ENCODE data around the gene CEP41. TPM values are rescaled to one million over a fixed set of nuclear protein-coding genes. Genes with fewer than 3 reads are reported as not detected.

Gene CEP41
- total and polyA plus RNA-seq, 2 donors from 2014 or later, result 8.1 to 12.7 TPM

- H3K9me3 ChIP-seq (ENCODE audit: control insufficient read depth in 2 of 3, insufficient read depth in 1 of 3, low read length in 3 of 3), result no peaks in the 10 kb centered on the region
- no peak overlapping the region for H3K9ac ChIP-seq (ENCODE audit: low read length in 3 of 3)
- no peaks in the 10 kb centered on the region for H3K27me3 ChIP-seq (ENCODE audit: control insufficient read depth, insufficient read depth, low read length)
- TF ChIP-seq, protein P1, sequence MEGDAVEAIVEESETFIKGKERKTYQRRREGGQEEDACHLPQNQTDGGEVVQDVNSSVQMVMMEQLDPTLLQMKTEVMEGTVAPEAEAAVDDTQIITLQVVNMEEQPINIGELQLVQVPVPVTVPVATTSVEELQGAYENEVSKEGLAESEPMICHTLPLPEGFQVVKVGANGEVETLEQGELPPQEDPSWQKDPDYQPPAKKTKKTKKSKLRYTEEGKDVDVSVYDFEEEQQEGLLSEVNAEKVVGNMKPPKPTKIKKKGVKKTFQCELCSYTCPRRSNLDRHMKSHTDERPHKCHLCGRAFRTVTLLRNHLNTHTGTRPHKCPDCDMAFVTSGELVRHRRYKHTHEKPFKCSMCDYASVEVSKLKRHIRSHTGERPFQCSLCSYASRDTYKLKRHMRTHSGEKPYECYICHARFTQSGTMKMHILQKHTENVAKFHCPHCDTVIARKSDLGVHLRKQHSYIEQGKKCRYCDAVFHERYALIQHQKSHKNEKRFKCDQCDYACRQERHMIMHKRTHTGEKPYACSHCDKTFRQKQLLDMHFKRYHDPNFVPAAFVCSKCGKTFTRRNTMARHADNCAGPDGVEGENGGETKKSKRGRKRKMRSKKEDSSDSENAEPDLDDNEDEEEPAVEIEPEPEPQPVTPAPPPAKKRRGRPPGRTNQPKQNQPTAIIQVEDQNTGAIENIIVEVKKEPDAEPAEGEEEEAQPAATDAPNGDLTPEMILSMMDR (IDR thresholded peaks at IDR 0.05; ENCODE audit: borderline replicate concordance, extremely low read depth, insufficient read depth), result no peak
- H3K27ac ChIP-seq (ENCODE audit: low read depth in 2 of 2, low read length in 2 of 2), result no peak overlapping the region
- H3K36me3 ChIP-seq (ENCODE audit: control insufficient read depth in 2 of 3, insufficient read depth in 3 of 3, low read length in 3 of 3), result no peaks in the 10 kb centered on the region
- DNase-seq, result peak in 2 of 5 donors; percentile 79 to 92
- no peak for FAIRE-seq
- no peak overlapping the region for H3K4me3 ChIP-seq (ENCODE audit: low read length in 3 of 3)
- intact Hi-C loops (cut with DNase I), result no loop called here
- H3K4me1 ChIP-seq (ENCODE audit: control insufficient read depth in 2 of 3, insufficient read depth in 2 of 3, low read depth in 1 of 3, low read length in 3 of 3), result peaks cover 2 to 7% (median 4%) of the 10 kb centered on the region in 3 donors
Measured at GRCh38 chr7:130397051-130397757, 43.6 kb downstream of the CEP41 start.

GRCh38 chr7:130396109-130396508 lies 44.7 kb downstream of the CEP41 start:
- TF ChIP-seq, protein P1 (IDR thresholded peaks at IDR 0.05; ENCODE audit: borderline replicate concordance, extremely low read depth, insufficient read depth), result no peak
- DNase-seq, result peak in 2 of 5 donors; percentile 30 to 73
- Histone ChIP-seq H3K9ac (ENCODE audit: low read length in 3 of 3) (no peak overlapping the region), H3K27me3 (ENCODE audit: control insufficient read depth, insufficient read depth, low read length) (no peaks in the 10 kb centered on the region), H3K4me1 (ENCODE audit: control insufficient read depth in 2 of 3, insufficient read depth in 2 of 3, low read depth in 1 of 3, low read length in 3 of 3) (peaks cover 2 to 7% (median 4%) of the 10 kb centered on the region in 3 donors), H3K36me3 (ENCODE audit: control insufficient read depth in 2 of 3, insufficient read depth in 3 of 3, low read length in 3 of 3) (no peaks in the 10 kb centered on the region), H3K27ac (ENCODE audit: low read depth in 2 of 2, low read length in 2 of 2) (no peak overlapping the region), H3K4me3 (ENCODE audit: low read length in 3 of 3) (no peak overlapping the region), H3K9me3 (ENCODE audit: control insufficient read depth in 2 of 3, insufficient read depth in 1 of 3, low read length in 3 of 3) (no peaks in the 10 kb centered on the region)
- no peak for FAIRE-seq
- intact Hi-C loops (cut with DNase I), result no loop called here

DNA sequence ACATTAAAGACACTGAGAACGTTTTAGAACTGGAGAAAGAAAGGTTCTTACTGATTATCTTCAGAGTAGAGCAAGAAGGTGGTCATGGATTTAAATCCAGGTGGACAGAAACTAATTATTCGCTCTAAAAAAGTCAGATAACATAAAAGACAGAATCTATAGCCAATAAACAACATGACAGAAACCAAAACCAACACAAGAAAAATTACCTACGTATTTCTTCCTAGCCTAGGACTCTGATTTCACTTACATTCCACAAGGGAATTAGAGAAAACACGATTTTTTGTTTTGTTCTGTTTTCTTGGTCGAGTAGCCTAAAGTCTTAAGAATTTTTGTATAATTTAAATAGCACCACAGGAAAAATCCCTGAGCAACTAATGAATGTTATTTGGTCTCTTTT lies 45.4 kb downstream of the CEP41 start:
- Histone ChIP-seq H3K9me3 (ENCODE audit: control insufficient read depth in 2 of 3, insufficient read depth in 1 of 3, low read length in 3 of 3) (no peaks in the 10 kb centered on the region), H3K27ac (ENCODE audit: low read depth in 2 of 2, low read length in 2 of 2) (no peak overlapping the region), H3K36me3 (ENCODE audit: control insufficient read depth in 2 of 3, insufficient read depth in 3 of 3, low read length in 3 of 3) (no peaks in the 10 kb centered on the region), H3K4me3 (ENCODE audit: low read length in 3 of 3) (no peak overlapping the region), H3K9ac (ENCODE audit: low read length in 3 of 3) (no peak overlapping the region), H3K27me3 (ENCODE audit: control insufficient read depth, insufficient read depth, low read length) (no peaks in the 10 kb centered on the region), H3K4me1 (ENCODE audit: control insufficient read depth in 2 of 3, insufficient read depth in 2 of 3, low read depth in 1 of 3, low read length in 3 of 3) (peaks cover 2 to 7% (median 4%) of the 10 kb centered on the region in 3 donors)
- TF ChIP-seq, protein P1 (IDR thresholded peaks at IDR 0.05; ENCODE audit: borderline replicate concordance, extremely low read depth, insufficient read depth), result no peak
- FAIRE-seq (no peak), DNase-seq (peak in 2 of 5 donors; percentile 54 to 59)
- intact Hi-C loops (cut with DNase I), result no loop called here

All from kidney (tissue), 14 donors.